ENCODE measurements around the gene MTHFD1L.

Gene MTHFD1L

DNA sequence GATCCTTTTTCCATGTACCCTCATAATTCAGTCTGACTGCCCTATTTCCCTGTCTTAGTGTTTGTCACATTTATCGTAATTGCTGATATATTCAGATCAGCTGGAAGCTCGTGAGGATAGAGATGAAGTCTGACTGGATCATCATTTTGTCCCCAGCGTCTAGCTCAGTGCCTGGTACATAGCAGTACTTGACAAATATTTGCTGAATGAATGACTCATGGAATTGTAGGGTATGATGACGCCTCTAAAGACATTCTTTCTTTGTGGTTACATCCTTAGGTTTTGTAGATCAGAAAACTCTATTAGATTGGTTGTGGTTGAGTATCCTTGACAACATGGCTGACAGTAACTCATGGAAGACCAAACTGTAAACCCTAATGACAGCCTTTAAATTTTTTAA is 68.9 kb downstream of the MTHFD1L start:
- DNase-seq (ENCODE audit: low spot score) = no peak

DNA sequence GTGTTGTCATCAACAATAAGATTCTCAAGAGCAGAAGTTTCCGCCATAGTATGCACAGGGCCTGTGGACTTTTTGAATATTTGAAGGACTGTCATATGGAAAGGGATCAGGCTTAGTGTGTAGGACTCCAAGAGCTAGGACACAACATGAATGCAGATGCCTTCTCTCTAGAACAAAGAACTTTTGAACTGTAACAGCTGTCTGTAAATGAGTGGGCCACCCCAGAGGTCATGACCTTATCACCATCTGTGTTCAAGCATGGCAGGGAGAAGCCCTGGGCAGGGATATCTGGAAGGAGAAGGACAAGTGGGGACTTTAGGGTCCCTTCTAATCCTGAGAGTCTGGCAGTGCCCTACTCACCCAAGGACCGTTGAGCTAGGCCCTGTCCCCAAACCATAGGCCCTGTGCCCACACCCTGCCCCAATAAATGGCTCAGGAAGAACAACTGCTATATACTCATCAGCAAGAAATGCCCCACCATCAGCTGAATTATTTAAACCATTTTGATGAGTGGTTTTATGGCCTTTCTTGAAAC is 70.6 kb downstream of the MTHFD1L start:
- no peak for DNase-seq (ENCODE audit: low spot score)

DNA sequence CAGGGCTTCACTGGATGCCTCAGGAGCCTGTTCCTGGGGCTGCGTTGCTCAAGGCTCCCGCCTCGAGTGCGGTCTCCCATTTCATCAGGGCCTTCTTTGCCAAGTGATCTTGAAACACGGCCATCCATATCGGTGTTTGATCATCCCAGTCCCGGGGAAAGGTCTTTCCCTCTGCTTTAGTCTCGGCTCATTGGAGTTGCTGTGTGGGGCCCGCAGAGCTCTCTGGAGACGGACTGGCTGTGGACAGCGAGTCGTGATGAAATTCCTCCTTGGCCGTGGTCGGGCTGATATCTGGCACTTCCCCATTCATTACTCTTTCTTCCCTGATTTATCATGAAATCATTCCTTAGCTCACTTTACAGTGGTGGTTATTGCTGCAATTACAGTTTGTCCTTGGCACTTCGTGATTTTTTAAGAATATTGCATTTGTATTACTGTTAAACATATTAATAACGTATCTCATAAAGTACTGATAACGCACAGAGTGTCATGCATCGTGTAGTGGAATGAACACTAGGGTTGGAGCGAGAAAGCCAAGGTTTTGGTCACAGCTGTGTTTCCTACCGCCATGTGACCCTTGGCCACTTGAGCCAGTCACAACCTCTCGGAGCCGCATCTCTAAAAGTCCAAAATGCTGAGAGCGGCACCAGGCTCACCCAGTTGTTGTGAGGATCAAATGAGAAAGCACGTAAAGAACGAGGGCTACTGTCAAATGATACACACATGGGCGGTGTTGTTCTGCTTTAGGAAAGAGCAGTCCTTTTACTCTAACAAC is 71.8 kb downstream of the MTHFD1L start:
- DNase-seq (ENCODE audit: low spot score) = no peak

GRCh38 chr6:150939399-150939798 is 73.9 kb downstream of the MTHFD1L start:
- DNase-seq (ENCODE audit: low spot score) = no peak

DNA sequence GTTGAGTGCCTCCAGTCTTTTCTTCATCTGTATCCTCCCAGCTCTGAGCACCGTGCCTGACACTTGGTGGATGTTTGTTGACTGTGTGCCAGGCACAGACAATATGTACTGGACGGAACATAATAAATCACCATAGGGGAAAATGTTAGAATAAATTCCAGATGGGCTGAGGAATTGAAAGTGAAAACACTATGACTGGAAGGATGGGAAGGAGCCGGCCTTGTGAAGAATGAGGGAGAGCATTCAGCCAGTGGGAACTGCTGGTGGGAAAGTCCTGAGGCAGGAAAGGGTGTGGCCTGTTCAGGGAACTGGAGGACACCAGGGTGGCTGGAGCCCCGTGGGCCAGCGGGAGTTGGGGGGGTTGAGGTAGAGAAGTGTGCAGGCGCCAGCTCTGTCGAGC is 75.4 kb downstream of the MTHFD1L start:
- no peak for DNase-seq (ENCODE audit: low spot score)

- DNase-seq (ENCODE audit: low spot score) = no peak
These were observed 84.0 kb downstream of the MTHFD1L start for GRCh38 chr6:150949526-150949925.

DNA sequence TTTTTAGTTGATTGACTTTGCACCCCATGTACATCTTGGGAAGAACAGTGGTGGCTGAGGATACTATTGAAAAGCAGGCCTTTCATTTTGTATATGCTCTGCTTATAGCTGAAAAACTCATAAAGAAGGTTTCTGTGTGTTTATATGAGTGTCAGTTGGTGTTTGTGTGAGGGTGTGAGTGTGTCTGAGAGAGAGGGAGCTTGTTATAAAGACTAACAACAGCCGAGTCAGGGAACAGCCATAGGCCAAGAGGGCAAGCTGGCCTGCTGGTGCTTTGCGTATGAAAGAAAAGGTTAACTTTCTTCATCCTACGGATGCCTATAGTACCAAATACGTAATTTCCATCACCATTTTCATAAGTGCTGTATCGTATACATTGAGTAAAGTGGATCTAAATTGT is 88.3 kb downstream of the MTHFD1L start:
- DNase-seq (ENCODE audit: low spot score) = no peak

DNA sequence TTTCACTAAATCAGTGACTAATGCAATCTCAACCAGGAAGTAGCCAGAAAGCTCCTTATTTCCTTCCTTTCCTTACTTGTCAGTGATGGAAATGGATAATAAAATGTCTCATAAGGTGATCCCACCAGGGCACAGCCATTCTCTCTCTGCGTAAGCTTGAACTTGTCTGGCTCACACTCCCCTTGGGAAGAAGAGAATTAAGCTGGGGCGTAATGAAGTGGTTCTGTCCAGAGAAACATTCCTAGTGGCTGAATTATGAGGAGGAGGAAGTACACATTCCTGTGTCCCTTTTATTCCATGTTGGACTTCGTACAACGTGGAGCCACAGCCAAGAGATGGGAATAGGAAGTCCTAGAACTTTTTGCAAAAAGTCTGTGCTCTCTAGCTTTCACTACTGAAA is 93.7 kb downstream of the MTHFD1L start:
- no peak for DNase-seq (ENCODE audit: low spot score)

DNA sequence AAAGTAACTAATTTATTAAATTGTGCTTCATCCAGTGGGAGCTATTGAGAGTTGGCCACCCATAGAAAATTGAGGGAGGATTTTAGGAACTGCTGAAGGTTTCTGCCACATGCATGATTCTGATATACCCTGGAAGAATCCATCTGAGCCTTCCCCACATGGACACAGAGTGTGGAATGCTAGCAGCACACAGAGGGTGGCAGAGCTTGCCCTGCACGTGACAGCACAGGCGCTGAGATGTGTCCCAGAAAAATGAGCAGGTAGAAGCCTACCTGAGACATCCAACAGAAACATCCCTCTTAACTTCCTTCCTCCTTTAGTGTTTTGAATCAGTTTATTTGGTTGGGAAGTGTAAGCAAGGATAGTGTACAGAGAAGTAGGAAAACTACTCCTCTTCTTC is 96.9 kb downstream of the MTHFD1L start:
- no peak for DNase-seq (ENCODE audit: low spot score)

DNA sequence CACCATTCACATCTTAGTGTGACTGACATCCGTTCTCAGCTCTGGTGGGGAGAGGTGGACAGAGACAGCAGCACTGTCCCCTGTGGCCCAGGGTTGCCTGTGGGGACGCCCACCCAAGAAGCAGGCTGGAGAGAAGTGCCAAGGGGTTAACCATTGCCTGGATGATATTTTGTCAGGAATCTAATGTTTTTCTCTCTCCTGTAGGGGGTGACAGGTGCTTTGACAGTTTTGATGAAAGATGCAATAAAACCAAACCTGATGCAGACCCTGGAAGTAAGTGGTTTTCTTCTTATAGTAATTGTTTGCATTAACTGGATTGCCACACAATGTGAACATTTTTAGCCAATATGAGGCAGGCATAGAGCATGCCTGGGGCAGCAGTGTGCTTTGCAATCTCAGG is 99.3 kb downstream of the MTHFD1L start:
- no peak for DNase-seq (ENCODE audit: low spot score)

DNA sequence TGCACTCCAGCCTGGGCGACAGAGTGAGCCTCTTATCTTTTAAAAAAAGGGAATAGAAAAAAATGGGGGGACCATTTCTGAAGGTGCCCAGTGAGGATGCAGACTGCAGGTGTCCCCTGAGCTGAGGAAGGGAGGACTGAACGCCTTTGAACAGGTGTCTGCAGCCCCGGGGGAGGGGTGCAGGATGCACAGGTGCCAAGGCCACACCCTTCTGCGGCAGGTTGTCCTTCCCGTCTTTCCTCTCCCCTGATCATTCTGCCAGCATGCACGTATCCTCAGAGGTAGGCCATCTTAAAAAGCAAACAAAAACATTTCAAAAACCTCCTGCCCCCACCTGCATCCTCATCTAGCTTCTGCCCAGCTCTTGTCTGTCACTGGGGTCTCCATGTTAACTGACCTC is 101.3 kb downstream of the MTHFD1L start:
- DNase-seq (ENCODE audit: low spot score) = no peak

- DNase-seq (ENCODE audit: low spot score) = no peak
These were observed 101.9 kb downstream of the MTHFD1L start for GRCh38 chr6:150967381-150967780.

GRCh38 chr6:150967910-150968309 is 102.4 kb downstream of the MTHFD1L start:
- DNase-seq (ENCODE audit: low spot score) = peak; percentile 14

DNA sequence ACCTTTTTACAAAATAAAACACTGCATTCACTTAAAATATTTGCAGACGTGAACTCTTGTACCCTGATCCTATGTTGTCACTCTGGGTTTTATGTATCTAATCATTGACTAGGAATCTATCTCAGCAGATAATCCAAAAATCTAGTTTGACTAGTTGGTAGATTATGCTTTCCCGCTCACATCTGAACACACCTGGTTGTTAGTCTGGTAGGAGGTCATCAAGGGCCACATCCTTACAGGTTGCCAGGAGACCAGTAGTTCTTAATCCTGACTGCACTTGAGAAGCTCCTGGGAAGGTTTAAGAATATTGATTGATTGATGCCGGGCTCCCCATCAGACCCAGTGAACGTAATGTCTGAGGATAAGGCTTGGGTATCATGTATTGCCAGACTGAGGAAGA is 104.4 kb downstream of the MTHFD1L start:
- DNase-seq (ENCODE audit: low spot score) = no peak

GRCh38 chr6:150971219-150971618 is 105.7 kb downstream of the MTHFD1L start:
- no peak for DNase-seq (ENCODE audit: low spot score)

- no peak for DNase-seq (ENCODE audit: low spot score)
These were observed 109.6 kb downstream of the MTHFD1L start for GRCh38 chr6:150975136-150975535.

GRCh38 chr6:150977281-150977680 is 111.8 kb downstream of the MTHFD1L start:
- DNase-seq (ENCODE audit: low spot score) = no peak

GRCh38 chr6:150978624-150979023 is 113.1 kb downstream of the MTHFD1L start:
- DNase-seq (ENCODE audit: low spot score) = no peak

DNA sequence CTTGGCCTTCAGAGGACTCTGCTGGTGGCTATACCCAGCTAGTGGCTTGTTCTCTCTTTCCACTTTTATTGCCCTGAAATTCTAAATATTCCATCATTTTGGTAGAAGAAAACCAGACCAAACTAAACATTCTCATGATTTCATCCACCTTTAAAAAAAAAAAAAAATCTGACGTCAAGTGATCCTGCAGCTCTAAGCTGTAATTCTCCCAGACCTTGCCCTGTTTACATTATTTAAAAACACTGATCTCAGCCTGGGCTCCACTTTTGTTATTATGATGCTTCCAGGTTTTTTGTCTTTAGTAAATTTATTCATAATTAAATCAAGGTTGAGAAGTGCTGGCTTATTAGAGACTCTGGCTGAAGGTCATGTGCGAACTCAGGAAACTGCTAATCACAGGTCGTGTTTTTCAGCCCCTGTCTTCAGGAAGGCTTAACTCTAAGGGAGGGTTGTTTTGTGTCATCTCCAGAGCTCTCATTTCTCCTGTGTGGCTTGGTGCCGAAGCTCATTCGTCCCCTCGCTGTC is 114.4 kb downstream of the MTHFD1L start:
- no peak for DNase-seq (ENCODE audit: low spot score)

DNA sequence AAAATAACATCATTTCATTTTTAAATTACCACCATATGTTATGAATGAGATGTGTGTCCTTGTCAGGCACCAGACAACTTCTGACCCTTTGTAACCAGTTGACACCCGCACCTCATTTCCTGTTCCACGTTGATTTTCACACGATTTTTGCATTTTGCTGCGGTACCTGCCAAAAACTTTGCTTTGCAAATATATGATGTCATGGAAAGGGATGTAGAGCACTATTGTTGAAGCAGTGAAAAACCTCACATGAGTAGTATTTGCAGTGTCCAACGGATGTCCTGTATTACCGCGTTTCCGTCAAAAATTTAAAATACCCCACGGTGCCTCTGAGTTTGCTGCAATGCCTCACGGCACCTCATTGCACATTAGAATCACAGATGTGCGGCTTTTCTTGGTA is 115.6 kb downstream of the MTHFD1L start:
- DNase-seq (ENCODE audit: low spot score) = no peak

DNA sequence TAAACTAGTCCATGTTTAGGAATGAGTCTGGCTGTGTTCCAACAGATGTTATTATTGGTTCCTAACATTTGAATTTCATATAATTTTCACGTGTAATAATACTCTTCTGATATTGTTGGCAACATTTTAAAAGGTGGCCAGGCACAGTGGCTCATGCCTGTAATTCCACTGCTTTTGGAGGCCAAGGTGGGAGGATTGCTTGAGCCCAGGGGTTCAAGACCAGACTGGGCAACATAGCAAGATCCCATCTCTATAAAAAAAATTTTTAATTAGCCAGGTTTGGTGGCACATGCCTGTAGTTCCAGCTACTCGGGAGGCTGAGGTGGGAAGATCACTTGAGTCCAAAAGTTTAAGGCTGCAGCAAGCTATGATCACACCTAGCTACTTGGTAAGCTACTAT is 116.2 kb downstream of the MTHFD1L start:
- DNase-seq (ENCODE audit: low spot score) = no peak

GRCh38 chr6:150987371-150987828 is 121.9 kb downstream of the MTHFD1L start:
- DNase-seq (ENCODE audit: low spot score) = no peak

GRCh38 chr6:150987855-150988464 is 122.5 kb downstream of the MTHFD1L start:
- no peak for DNase-seq (ENCODE audit: low spot score)

Data from Ammon's horn (tissue), 1 donor.